GM12878 (cell line): ENCODE results near the gene MAML2. TPM values are rescaled to one million over a fixed set of nuclear protein-coding genes. Genes with fewer than 3 reads are reported as not detected.

Source experiments
- ATAC-seq: fragments of 200-7000 bp; cut with Tn5 transposase; 3 replicates; pipeline ENCODE4 v1.9.1; 2020; ENCODE audit warnings: mild to moderate bottlenecking, moderate library complexity
- BruUV-seq: library from RNA; stranded (reverse); fragments of 400-500 nt; replicated peaks from 2 replicates; lab custom pipeline; 2021; lab: Mats Ljungman, UMichigan
- CTCF ChIA-PET: fragments of 300-600 bp; sonication (Branson Sonifier 250); formaldehyde crosslinking; extraction: SDS; loops from one replicate; lab custom pipeline; 2021; ENCODE audit warnings: inconsistent platforms; lab: Yijun Ruan, JAX
- POLR2A ChIA-PET: fragments of 350-600 bp; formaldehyde crosslinking; extraction: SDS; loops from one replicate; lab custom pipeline; 2021; ENCODE audit warnings: inconsistent platforms; lab: Charles Lee
- RAD21 ChIA-PET: fragments of 300-600 bp; sonication (Branson Sonifier 250); formaldehyde crosslinking; loops from one replicate; lab custom pipeline; 2023; ENCODE audit warnings: antibody characterized with exemption; ENCODE audit not compliant: unreplicated experiment; lab: Charles Lee
- SMC1A ChIA-PET: fragments of 300-600 bp; sonication (Branson Sonifier 250); formaldehyde crosslinking; loops from one replicate; lab custom pipeline; 2023; ENCODE audit not compliant: unreplicated experiment, uncharacterized antibody; lab: Charles Lee
- DNase-seq: peaks from one replicate; pipeline ENCODE4 v3.0.0-alpha.2; 2011; ENCODE audit warnings: low read depth, low spot score
- FAIRE-seq: peaks from 3 replicates; lab custom pipeline; 2011; peaks lifted over from hg19 to GRCh38; lab: Jason Lieb, UNC
- H2AFZ ChIP-seq: 2 replicates; pipeline ENCODE4 v1.6.0; 2011; ENCODE audit warnings: low read depth, low read length, control low read depth; ENCODE audit not compliant: control insufficient read depth
- H3K27ac ChIP-seq: 2 replicates; pipeline ENCODE4 v1.5.1; 2011; ENCODE audit warnings: control low read depth; ENCODE audit not compliant: control insufficient read depth, insufficient read depth
- H3K27me3 ChIP-seq, 2 experiments: replicated peaks in 1 of 2; 2 replicates each; pipeline versions ENCODE4 v1.6.0 to v1.6.1; 2011; ENCODE audit warnings: low read length in 1 of 2; ENCODE audit not compliant: control insufficient read depth in 2 of 2, insufficient read depth in 2 of 2
- H3K36me3 ChIP-seq, 2 experiments: 2 replicates each; pipeline ENCODE4 v1.5.1; 2011; ENCODE audit warnings: low read length in 1 of 2; ENCODE audit not compliant: control insufficient read depth in 2 of 2, insufficient read depth in 2 of 2
- H3K4me1 ChIP-seq: 2 replicates; pipeline ENCODE4 v1.6.1; 2011; ENCODE audit warnings: mild to moderate bottlenecking, low read length, moderate library complexity, mixed read lengths; ENCODE audit not compliant: control insufficient read depth, insufficient read depth
- H3K4me2 ChIP-seq: 2 replicates; pipeline ENCODE4 v1.6.0; 2011; ENCODE audit warnings: control low read depth; ENCODE audit not compliant: control insufficient read depth, insufficient read depth
- H3K4me3 ChIP-seq: fragments of 200-600 bp; sonication (generic); 2 replicates; pipeline ENCODE4 v1.5.1; 2016
- H3K79me2 ChIP-seq: 2 replicates; pipeline ENCODE4 v1.6.0; 2011; ENCODE audit warnings: low read length; ENCODE audit not compliant: control insufficient read depth, insufficient read depth
- H3K9ac ChIP-seq: 2 replicates; pipeline ENCODE4 v1.8.0; 2011; ENCODE audit warnings: low read length, control low read depth, mixed read lengths; ENCODE audit not compliant: control insufficient read depth, insufficient read depth
- H3K9me3 ChIP-seq: replicated peaks from 3 replicates; pipeline ENCODE4 v1.5.1; 2011; ENCODE audit warnings: mild to moderate bottlenecking, low read length; ENCODE audit not compliant: control insufficient read depth, insufficient read depth
- H4K20me1 ChIP-seq: 2 replicates; pipeline ENCODE4 v1.6.0; 2011; ENCODE audit not compliant: control insufficient read depth, insufficient read depth
- CBX5 ChIP-seq: sonication (generic); IDR thresholded peaks from 2 replicates; pipeline ENCODE4 v1.6.1; 2016; ENCODE audit warnings: low read depth, moderate library complexity, mild to moderate bottlenecking, inconsistent platforms
- CHD4 ChIP-seq: fragments of 200-600 bp; sonication (generic); IDR thresholded peaks from 2 replicates; pipeline ENCODE4 v1.6.1; 2016; ENCODE audit warnings: mild to moderate bottlenecking
- CREB1 ChIP-seq: IDR thresholded peaks from 2 replicates; pipeline ENCODE4 v1.6.1; 2012; ENCODE audit warnings: low read depth, mild to moderate bottlenecking, inconsistent platforms
- HSF1 ChIP-seq: fragments of 150-350 bp; IDR thresholded peaks from 2 replicates; pipeline ENCODE4 v1.6.1; 2014; ENCODE audit warnings: mild to moderate bottlenecking, low read depth, low read length
- KLF5 ChIP-seq: fragments of 450-650 bp; IDR thresholded peaks from 2 replicates; pipeline ENCODE4 v1.6.1; 2014; ENCODE audit warnings: mild to moderate bottlenecking; ENCODE audit not compliant: partially characterized antibody
- MXI1 ChIP-seq: fragments of 150-350 bp; IDR thresholded peaks from 2 replicates; pipeline ENCODE4 v1.6.1; 2011; ENCODE audit warnings: low read depth, mild to moderate bottlenecking, inconsistent platforms, low read length, improper control_type of control experiment
- NFYB ChIP-seq: IDR thresholded peaks from 2 replicates; pipeline ENCODE4 v1.6.1; 2011; ENCODE audit warnings: low read depth, mild to moderate bottlenecking, low read length, improper control_type of control experiment, moderate library complexity; ENCODE audit not compliant: insufficient read depth
- NR2C1 ChIP-seq: fragments of 450-650 bp; IDR thresholded peaks from 2 replicates; pipeline ENCODE4 v1.6.1; 2017; ENCODE audit warnings: antibody characterized with exemption, mild to moderate bottlenecking, moderate library complexity
- RAD51 ChIP-seq: fragments of 450-650 bp; IDR thresholded peaks from 2 replicates; pipeline ENCODE4 v1.6.1; 2016; ENCODE audit warnings: moderate library complexity, mild to moderate bottlenecking, inconsistent platforms
- SMAD5 ChIP-seq: IDR thresholded peaks from 2 replicates; pipeline ENCODE4 v1.6.1; 2016; ENCODE audit warnings: antibody characterized with exemption, low read depth
- STAT3 ChIP-seq: IDR thresholded peaks from 2 replicates; pipeline ENCODE4 v1.6.1; 2011; ENCODE audit warnings: low read depth, low read length, improper control_type of control experiment
- USF1 ChIP-seq: IDR thresholded peaks from 2 replicates; pipeline ENCODE4 v1.6.1; 2011; ENCODE audit warnings: borderline replicate concordance, low read depth, mild to moderate bottlenecking, moderate library complexity, mixed read lengths, low read length; ENCODE audit not compliant: insufficient read depth; ENCODE audit errors: extremely low read length
- WGBS: methylation state at CpG from one replicate; pipeline ENCODE4 v1.1.6; 2016; ENCODE audit warnings: low lambda C conversion rate; ENCODE audit not compliant: insufficient replicate concordance, insufficient coverage; ENCODE audit errors: missing lambda C conversion rate; 5-methylcytosine and 5-hydroxymethylcytosine counted together
- in situ Hi-C: fragments of 300-500 bp; cut with MboI; formaldehyde crosslinking; loops from 9 replicates; pipeline ENCODE4 v1.14.3; 2018; ENCODE audit warnings: mixed read lengths
- intact Hi-C: fragments of 100-400 bp; cut with micrococcal nuclease; formaldehyde crosslinking; loops from one replicate; pipeline ENCODE4 v1.14.2; 2022; ENCODE audit not compliant: unreplicated experiment
- polyA plus RNA-seq, 11 experiments: library from polyadenylated mRNA; depleted of rRNA in 4 of 11; unstranded in 6 of 11; stranded (reverse) in 5 of 11; fragments of >200 nt; fragmentation: Nextera tagmentation in 4 of 11; fragmentation: Illumina TruSeq in 1 of 11; extraction: Ambion mirVana in 4 of 11; extraction: Trizol in 1 of 11; gene quantifications; 1 replicate in 1 of 11; 2 replicates in 10 of 11; pipeline versions ENCODE4 v1.2.1 to v1.2.3, GENCODE V29; 2011 to 2016; ENCODE audit warnings: inconsistent platforms in 2 of 11, missing spikeins in 2 of 11, low read depth in 1 of 11
- total RNA-seq, 4 experiments: library from RNA; depleted of rRNA in 3 of 4; stranded (reverse); fragments of >200 nt in 3 of 4; fragmentation: Illumina TruSeq in 1 of 4; extraction: Trizol in 1 of 4; gene quantifications; 2 replicates each; pipeline versions ENCODE4 v1.2.1 to v1.2.3, GENCODE V29; 2013 to 2021
- TF ChIP-seq, protein P1 (sequence below): IDR thresholded peaks from 2 replicates; pipeline ENCODE4 v1.6.1; 2012; ENCODE audit warnings: low read depth, low read length, improper control_type of control experiment

Gene MAML2
- total and polyA plus RNA-seq, 10 of the 15 experiments (the other 5 are each of a cell fraction or from before 2014, with no cell fraction given) = 2.5 to 15.1 (median 12.0) TPM

DNA sequence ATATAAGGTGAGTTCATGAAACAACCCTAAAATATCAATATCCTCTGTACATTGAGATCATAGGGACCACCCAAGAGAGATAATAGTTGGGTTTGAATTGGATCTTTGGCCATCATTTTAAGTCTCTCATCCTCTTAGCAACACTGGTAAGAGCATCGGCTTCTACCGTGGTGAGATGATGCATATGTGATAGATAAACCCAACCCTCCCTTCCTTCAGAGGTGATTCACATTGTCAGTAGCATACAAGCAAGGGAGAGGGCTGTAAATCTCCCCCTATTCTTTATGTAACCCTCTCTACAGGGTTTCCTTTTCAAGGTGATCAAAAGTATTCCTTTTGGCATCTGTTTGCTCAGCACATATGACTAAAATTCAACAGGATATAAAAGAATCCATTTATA is 316.7 kb downstream of the MAML2 start:
- no peaks in the 10 kb centered on the region for H3K9me3 ChIP-seq
- TF ChIP-seq MXI1 = no peak
- TF ChIP-seq SMAD5 = no peak
- ATAC-seq (no peak), FAIRE-seq (no peak), DNase-seq (no peak)
- H3K27ac ChIP-seq = no peak overlapping the region
- H3K79me2 ChIP-seq = no peaks in the 10 kb centered on the region; the same call in 1 of the 2 replicates
- H3K36me3 ChIP-seq = no peaks in the 10 kb centered on the region
- CTCF ChIA-PET = interaction anchor here (1.7 kb wide), 1 partner anchor 29 kb away, joined by 5 read pairs; no protein-coding TSS in a partner anchor
- no peak overlapping the region for H3K9ac ChIP-seq
- WGBS = 100% methylated on average over 2 of the region's 2 CpGs
- no peak overlapping the region for H3K4me3 ChIP-seq
- RAD21 ChIA-PET = no interaction called here
- POLR2A ChIA-PET = no interaction called here
- no peak overlapping the region for H3K4me2 ChIP-seq
- H3K27me3 ChIP-seq = no peaks in the 10 kb centered on the region
- BruUV-seq = no TSS peak
- in situ Hi-C loops = no loop called here
- SMC1A ChIA-PET = interaction anchor here (1.4 to 1.5 kb wide), 2 partner anchors 10 to 29 kb away, joined by 3 read pairs; no protein-coding TSS in a partner anchor
- no peak overlapping the region for H2AFZ ChIP-seq
- H4K20me1 ChIP-seq = no peaks in the 10 kb centered on the region; the same call in 1 of the 2 replicates
- intact Hi-C loops = no loop called here
- peaks cover 22% of the 10 kb centered on the region for H3K4me1 ChIP-seq

GRCh38 chr11:96024666-96025065 is 318.3 kb downstream of the MAML2 start:
- Histone ChIP-seq H2AFZ (no peak overlapping the region), H3K27me3 (no peaks in the 10 kb centered on the region), H3K9me3 (no peaks in the 10 kb centered on the region), H3K27ac (no peak overlapping the region), H3K79me2 (no peaks in the 10 kb centered on the region), H3K4me1 (peaks cover 10% of the 10 kb centered on the region), H3K4me2 (no peak overlapping the region), H4K20me1 (no peaks in the 10 kb centered on the region; the same call in 1 of the 2 replicates), H3K4me3 (no peak overlapping the region), H3K36me3 (no peaks in the 10 kb centered on the region), H3K9ac (no peak overlapping the region)
- CTCF ChIA-PET = interaction anchor here (1.6 kb wide), 1 partner anchor 10 kb away, joined by 4 read pairs; no protein-coding TSS in a partner anchor
- no peak for DNase-seq
- no peak for ATAC-seq
- no TSS peak for BruUV-seq
- POLR2A ChIA-PET = interaction anchor here (1.5 kb wide), 1 partner anchor 13 kb away, joined by 3 read pairs; no protein-coding TSS in a partner anchor
- RAD21 ChIA-PET = interaction anchor here (0.5 to 1.0 kb wide), 2 partner anchors 8 to 319 kb away, joined by 3 read pairs; partner anchors contain the start of gene MAML2
- intact Hi-C loops = no loop called here
- FAIRE-seq = no peak
- 73% methylated on average over 5 of the region's 5 CpGs for WGBS
- in situ Hi-C loops = no loop called here
- SMC1A ChIA-PET = interaction anchor here (0.7 kb wide), 1 partner anchor 32 kb away, joined by 3 read pairs; no protein-coding TSS in a partner anchor
- no peak for TF ChIP-seq HSF1
- no peak for TF ChIP-seq RAD51
- no peak for TF ChIP-seq NR2C1
- no peak for TF ChIP-seq STAT3
- TF ChIP-seq CREB1 = no peak
- TF ChIP-seq CHD4 = no peak
- TF ChIP-seq CBX5 = no peak
- no peak for TF ChIP-seq USF1
- no peak for TF ChIP-seq KLF5
- TF ChIP-seq NFYB = no peak
- TF ChIP-seq, protein P1, sequence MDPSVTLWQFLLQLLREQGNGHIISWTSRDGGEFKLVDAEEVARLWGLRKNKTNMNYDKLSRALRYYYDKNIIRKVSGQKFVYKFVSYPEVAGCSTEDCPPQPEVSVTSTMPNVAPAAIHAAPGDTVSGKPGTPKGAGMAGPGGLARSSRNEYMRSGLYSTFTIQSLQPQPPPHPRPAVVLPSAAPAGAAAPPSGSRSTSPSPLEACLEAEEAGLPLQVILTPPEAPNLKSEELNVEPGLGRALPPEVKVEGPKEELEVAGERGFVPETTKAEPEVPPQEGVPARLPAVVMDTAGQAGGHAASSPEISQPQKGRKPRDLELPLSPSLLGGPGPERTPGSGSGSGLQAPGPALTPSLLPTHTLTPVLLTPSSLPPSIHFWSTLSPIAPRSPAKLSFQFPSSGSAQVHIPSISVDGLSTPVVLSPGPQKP = no peak
